ENCODE measurements around the gene DLST. TPM values are rescaled to one million over a fixed set of nuclear protein-coding genes. Genes with fewer than 3 reads are reported as not detected.

Gene DLST
- total and polyA plus RNA-seq, 2 of the 4 experiments (the other 2 are of a cell fraction) = 58.6 to 119 TPM

GRCh38 chr14:74910556-74910955, 28.8 kb downstream of the DLST start:
- ChIA-PET POLR2A (ENCODE audit: unreplicated experiment) (no interaction called here), CTCF (no interaction called here)
- dilution Hi-C loops (cut with HindIII; ENCODE audit: low sequenced_read_pairs, unreplicated experiment) (no loop called here), in situ Hi-C loops (cut with MboI; ENCODE audit: low sequenced_read_pairs) (loop anchor here (5.0 to 10.0 kb wide), 2 partner anchors 167 to 394 kb away; no protein-coding TSS in a partner anchor), intact Hi-C loops (cut with micrococcal nuclease) (no loop called here)
- Histone ChIP-seq H3K79me1 (ENCODE audit: low read depth in 1 of 2, low read length in 2 of 2) (no peaks in the 10 kb centered on the region), H3K23ac (ENCODE audit: low read depth, low read length) (no peak overlapping the region), H3K36me3 (ENCODE audit: control insufficient read depth, insufficient read depth, low read length) (peaks cover 4% of the 10 kb centered on the region), H2AK5ac (ENCODE audit: low read depth, low read length) (no peak overlapping the region), H3K56ac (ENCODE audit: extremely low read depth, insufficient read depth, low read length) (no peak overlapping the region), H4K91ac (ENCODE audit: insufficient read depth, low read depth, low read length) (no peak overlapping the region), H3K4me1 (ENCODE audit: control insufficient read depth, insufficient read depth, low read length) (peaks cover 1% of the 10 kb centered on the region; the same call in 1 of the 2 replicates), H4K20me1 (ENCODE audit: insufficient read depth, low read length) (peaks cover 6% of the 10 kb centered on the region), H3K27me3 (ENCODE audit: control insufficient read depth, insufficient read depth, low read length) (no peaks in the 10 kb centered on the region), H2BK120ac (ENCODE audit: low read depth, low read length) (no peak overlapping the region), H4K8ac (ENCODE audit: low read depth in 2 of 2, low read length in 2 of 2) (no peak overlapping the region), H3K14ac (replicated peaks; ENCODE audit: low read depth, low read length) (no peak overlapping the region), H3K9me1 (ENCODE audit: insufficient read depth, low read length) (peaks cover 3% of the 10 kb centered on the region; the same call in 1 of the 2 replicates), H4K5ac (ENCODE audit: low read depth, low read length) (no peak overlapping the region), H3K4me3 (ENCODE audit: insufficient read depth, low read depth, low read length) (no peak overlapping the region), H3K4ac (ENCODE audit: low read depth, low read length) (no peak overlapping the region), H2BK15ac (ENCODE audit: low read depth, low read length) (no peak overlapping the region), H3K18ac (ENCODE audit: low read depth, low read length) (no peak overlapping the region), H3K9me3 (ENCODE audit: control insufficient read depth, insufficient read depth, low read length) (no peaks in the 10 kb centered on the region), H3K9ac (ENCODE audit: low read depth, low read length) (no peak overlapping the region), H2BK5ac (ENCODE audit: low read depth, low read length, poor library complexity, severe bottlenecking) (no peak overlapping the region), H2AK9ac (replicated peaks; ENCODE audit: low read depth, low read length, poor library complexity) (no peak overlapping the region), H2BK20ac (ENCODE audit: low read depth, low read length) (no peak overlapping the region), H2AFZ (replicated peaks; ENCODE audit: low read length, poor library complexity) (peak overlapping the region; percentile 53), H3K27ac (ENCODE audit: insufficient read depth, low read length) (no peak overlapping the region), H3K4me2 (ENCODE audit: low read depth, low read length) (no peak overlapping the region)
- DNase-seq (no peak), ATAC-seq (ENCODE audit: low read depth) (no peak)
- no CpG with 5 or more reads among the region's 10 CpGs for WGBS, 2 experiments (ENCODE audit: extremely low coverage in 2 of 2, insufficient read length in 1 of 2)
- no TSS peak for BruUV-seq (replicated peaks)
- no peak for TF ChIP-seq CHD1 (IDR thresholded peaks at IDR 0.05; ENCODE audit: low read depth, low read length)

All from IMR-90 (cell line).